Measurements from ENCODE around the gene NADK2. TPM values are rescaled to one million over a fixed set of nuclear protein-coding genes. Genes with fewer than 3 reads are reported as not detected.

The NADK2 gene
- total RNA-seq, 1 experiment from 2014 or later, result 21.2 TPM

GRCh38 chr5:36239370-36240293 is 2.1 kb downstream of the NADK2 start:
- ATAC-seq (no peak), DNase-seq (ENCODE audit: low read depth, low spot score) (no peak)
- Histone ChIP-seq H3K4me1 (ENCODE audit: control insufficient read depth in 1 of 2, insufficient read depth in 2 of 2, low read length in 2 of 2) (peaks cover 14 to 33% of the 10 kb centered on the region in 2 experiments; a peak in 3 of 4 replicates), H3K4me2 (ENCODE audit: low read length) (peak overlapping the region; percentile 87), H3K27me3 (ENCODE audit: insufficient read depth, low read length) (no peaks in the 10 kb centered on the region), H3K9me3 (ENCODE audit: control insufficient read depth in 1 of 2, insufficient read depth in 1 of 2, low read depth in 1 of 2, low read length in 2 of 2) (no peaks in the 10 kb centered on the region), H3K79me2 (ENCODE audit: insufficient read depth, low read length) (peaks cover 16% of the 10 kb centered on the region), H4K20me1 (ENCODE audit: insufficient read depth) (no peaks in the 10 kb centered on the region), H3K4me3 (replicated peaks in 1 of 2; ENCODE audit: low read depth in 1 of 2, low read length in 2 of 2) (no peak overlapping the region; a peak in 1 of 4 replicates), H3K36me3 (ENCODE audit: control insufficient read depth in 1 of 2, insufficient read depth in 2 of 2, low read length in 2 of 2) (no peaks in the 10 kb centered on the region), H3K9ac (ENCODE audit: low read length) (no peak overlapping the region), H3K9me2 (ENCODE audit: insufficient read depth) (no peaks in the 10 kb centered on the region), H3K27ac (ENCODE audit: low read depth, low read length) (no peak overlapping the region), H2AFZ (ENCODE audit: low read depth, low read length, poor library complexity, severe bottlenecking) (no peak overlapping the region)
- ChIA-PET CTCF (interaction anchor here (1.0 kb wide), 1 partner anchor 160 kb away, joined by 3 read pairs; no protein-coding TSS in a partner anchor), RAD21 (ENCODE audit: low non-redundant PET in 1 of 2, low total read pairs in 2 of 2, uncharacterized antibody in 2 of 2, unreplicated experiment in 2 of 2) (no interaction called here), POLR2A (no interaction called here)
- TSS peak; percentile 54 for BruUV-seq (replicated peaks)
- intact Hi-C loops (cut with micrococcal nuclease), result loop anchor here (5.0 to 10.0 kb wide), 2 partner anchors 87 to 365 kb away; partner anchors contain the start of genes LMBRD2, SKP2 and SLC1A3
- TF ChIP-seq SP1 (IDR thresholded peaks at IDR 0.05; ENCODE audit: low read depth) (no peak), ELF1 (IDR thresholded peaks at IDR 0.05; ENCODE audit: borderline replicate concordance, low read depth) (no peak), EGR1 (IDR thresholded peaks at IDR 0.05; ENCODE audit: low read depth) (no peak), CBX3 (IDR thresholded peaks at IDR 0.05; ENCODE audit: low read depth) (no peak), SRF (IDR thresholded peaks at IDR 0.05; ENCODE audit: low read depth) (no peak)

GRCh38 chr5:36238502-36239295 is 3.0 kb downstream of the NADK2 start:
- no peak for DNase-seq (ENCODE audit: low read depth, low spot score)
- no peaks in the 10 kb centered on the region for H3K9me2 ChIP-seq (ENCODE audit: insufficient read depth)
- peaks cover 18% of the 10 kb centered on the region for H3K79me2 ChIP-seq (ENCODE audit: insufficient read depth, low read length)
- H3K36me3 ChIP-seq (ENCODE audit: control insufficient read depth in 1 of 2, insufficient read depth in 2 of 2, low read length in 2 of 2), result no peaks in the 10 kb centered on the region
- intact Hi-C loops (cut with micrococcal nuclease), result no loop called here
- H3K4me3 ChIP-seq (replicated peaks in 1 of 2; ENCODE audit: low read depth in 1 of 2, low read length in 2 of 2), result no peak overlapping the region
- H3K9ac ChIP-seq (ENCODE audit: low read length), result no peak overlapping the region
- peaks cover 14 to 33% of the 10 kb centered on the region in 2 experiments; a peak in 3 of 4 replicates for H3K4me1 ChIP-seq (ENCODE audit: control insufficient read depth in 1 of 2, insufficient read depth in 2 of 2, low read length in 2 of 2)
- H3K27me3 ChIP-seq (ENCODE audit: insufficient read depth, low read length), result no peaks in the 10 kb centered on the region
- H4K20me1 ChIP-seq (ENCODE audit: insufficient read depth), result no peaks in the 10 kb centered on the region
- ChIA-PET POLR2A (no interaction called here), CTCF (no interaction called here), RAD21 (ENCODE audit: low non-redundant PET in 1 of 2, low total read pairs in 2 of 2, uncharacterized antibody in 2 of 2, unreplicated experiment in 2 of 2) (no interaction called here)
- no peak overlapping the region for H3K27ac ChIP-seq (ENCODE audit: low read depth, low read length)
- peak overlapping the region; percentile 29; the same call in 1 of the 2 replicates for H3K4me2 ChIP-seq (ENCODE audit: low read length)
- no peak for ATAC-seq
- BruUV-seq (replicated peaks), result no TSS peak
- no peak overlapping the region for H2AFZ ChIP-seq (ENCODE audit: low read depth, low read length, poor library complexity, severe bottlenecking)
- H3K9me3 ChIP-seq (ENCODE audit: control insufficient read depth in 1 of 2, insufficient read depth in 1 of 2, low read depth in 1 of 2, low read length in 2 of 2), result no peaks in the 10 kb centered on the region
- no peak for TF ChIP-seq ZNF274 (IDR thresholded peaks at IDR 0.05; ENCODE audit: low read depth, low read length)
- no peak for TF ChIP-seq EZH2phosphoT487 (IDR thresholded peaks at IDR 0.05; ENCODE audit: borderline replicate concordance)
- no peak for TF ChIP-seq SIN3A (IDR thresholded peaks at IDR 0.05; ENCODE audit: low read depth)
- no peak for TF ChIP-seq FOSL1 (IDR thresholded peaks at IDR 0.05; ENCODE audit: low read depth)
- no peak for TF ChIP-seq POLR2A (IDR thresholded peaks at IDR 0.05; ENCODE audit: borderline replicate concordance, extremely low read depth, insufficient read depth, insufficient read length)
- TF ChIP-seq ZFX (IDR thresholded peaks at IDR 0.05), result no peak
- no peak for TF ChIP-seq CEBPB (IDR thresholded peaks at IDR 0.05; ENCODE audit: low read depth)
- TF ChIP-seq MAX (IDR thresholded peaks at IDR 0.05), result no peak
- no peak for TF ChIP-seq SRF (IDR thresholded peaks at IDR 0.05; ENCODE audit: low read depth)
- no peak for TF ChIP-seq ELF1 (IDR thresholded peaks at IDR 0.05; ENCODE audit: borderline replicate concordance, low read depth)
- no peak for TF ChIP-seq SP1 (IDR thresholded peaks at IDR 0.05; ENCODE audit: low read depth)
- TF ChIP-seq ZBTB33 (IDR thresholded peaks at IDR 0.05; ENCODE audit: extremely low read depth, insufficient replicate concordance, low read length), result no peak
- TF ChIP-seq RAD21 (IDR thresholded peaks at IDR 0.05; ENCODE audit: low read depth), result no peak

Measured in HCT116 (cell line).